Measurements from ENCODE around the gene RNF169.
A peak's percentile ranks its signal among the peaks of the same experiment; 100 is the strongest.

The RNF169 gene

DNA sequence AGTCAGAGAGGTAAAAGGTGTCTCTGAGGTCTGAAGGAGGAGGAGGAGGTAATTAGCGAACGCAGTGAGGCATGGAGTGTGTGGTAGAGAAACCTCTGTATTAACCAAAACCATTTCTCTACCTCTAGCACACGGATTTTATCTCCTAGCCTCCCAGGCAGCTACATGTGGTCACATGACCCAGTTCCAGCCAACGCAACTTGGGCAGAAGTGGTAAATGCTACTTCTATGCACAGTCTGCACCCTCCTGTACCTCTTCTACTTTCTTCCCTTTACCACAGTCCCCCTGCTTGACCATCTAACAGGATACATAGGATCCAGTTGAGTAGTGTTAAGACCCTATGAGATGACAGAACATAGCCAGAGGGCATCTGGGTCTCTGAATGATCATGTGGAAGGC lies 104.6 kb downstream of the RNF169 start:
- no peak overlapping the region for H3K4me3 ChIP-seq (replicated peaks in 1 of 2; ENCODE audit: low read depth in 2 of 2, low read length in 2 of 2)
- TF ChIP-seq, protein P1, sequence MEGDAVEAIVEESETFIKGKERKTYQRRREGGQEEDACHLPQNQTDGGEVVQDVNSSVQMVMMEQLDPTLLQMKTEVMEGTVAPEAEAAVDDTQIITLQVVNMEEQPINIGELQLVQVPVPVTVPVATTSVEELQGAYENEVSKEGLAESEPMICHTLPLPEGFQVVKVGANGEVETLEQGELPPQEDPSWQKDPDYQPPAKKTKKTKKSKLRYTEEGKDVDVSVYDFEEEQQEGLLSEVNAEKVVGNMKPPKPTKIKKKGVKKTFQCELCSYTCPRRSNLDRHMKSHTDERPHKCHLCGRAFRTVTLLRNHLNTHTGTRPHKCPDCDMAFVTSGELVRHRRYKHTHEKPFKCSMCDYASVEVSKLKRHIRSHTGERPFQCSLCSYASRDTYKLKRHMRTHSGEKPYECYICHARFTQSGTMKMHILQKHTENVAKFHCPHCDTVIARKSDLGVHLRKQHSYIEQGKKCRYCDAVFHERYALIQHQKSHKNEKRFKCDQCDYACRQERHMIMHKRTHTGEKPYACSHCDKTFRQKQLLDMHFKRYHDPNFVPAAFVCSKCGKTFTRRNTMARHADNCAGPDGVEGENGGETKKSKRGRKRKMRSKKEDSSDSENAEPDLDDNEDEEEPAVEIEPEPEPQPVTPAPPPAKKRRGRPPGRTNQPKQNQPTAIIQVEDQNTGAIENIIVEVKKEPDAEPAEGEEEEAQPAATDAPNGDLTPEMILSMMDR (IDR thresholded peaks at IDR 0.05; ENCODE audit: low read depth, low read length), result no peak
- DNase-seq (ENCODE audit: low read depth in 2 of 2), result no peak

DNA sequence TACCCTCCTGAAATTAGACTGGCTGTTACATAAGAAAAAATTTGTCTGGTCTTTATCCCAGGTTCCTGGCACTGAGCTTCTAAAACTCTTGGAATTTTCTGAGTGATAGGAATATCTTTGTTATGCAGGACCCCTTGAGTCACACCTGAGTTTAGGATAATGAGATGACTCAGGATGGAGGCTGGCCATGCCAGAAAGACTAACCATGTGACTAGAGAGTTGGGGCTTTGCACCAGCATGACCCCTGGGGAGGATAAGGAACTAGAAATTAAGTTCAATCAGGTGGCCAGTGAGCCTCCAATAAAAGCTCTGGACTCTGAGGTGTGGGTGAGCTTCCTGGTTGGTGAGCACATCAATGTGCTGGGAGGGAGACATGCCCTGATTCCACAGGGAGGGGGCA lies 112.1 kb downstream of the RNF169 start:
- H3K4me3 ChIP-seq (replicated peaks in 1 of 2; ENCODE audit: low read depth in 2 of 2, low read length in 2 of 2), result no peak overlapping the region
- TF ChIP-seq, protein P1 (IDR thresholded peaks at IDR 0.05; ENCODE audit: low read depth, low read length), result no peak
- DNase-seq (ENCODE audit: low read depth in 2 of 2), result no peak

DNA sequence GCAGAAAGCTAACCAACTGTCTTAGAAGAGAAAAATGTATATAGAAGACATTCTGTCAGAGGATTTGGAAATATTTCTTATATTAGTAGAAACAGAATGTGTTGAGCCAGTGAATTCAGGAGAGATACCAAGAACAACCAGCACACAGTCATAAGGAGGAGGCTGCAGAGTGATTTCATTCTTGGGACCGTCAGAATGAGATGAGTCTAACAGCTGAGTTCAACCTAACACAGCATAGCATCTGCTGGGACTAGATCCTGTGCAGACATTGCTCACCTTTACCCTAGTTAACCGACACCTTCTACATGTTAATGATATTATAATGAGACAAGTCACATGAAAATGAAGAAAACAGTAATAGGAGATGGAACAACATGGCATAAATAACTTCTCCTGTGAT lies 114.8 kb downstream of the RNF169 start:
- TF ChIP-seq, protein P1 (IDR thresholded peaks at IDR 0.05; ENCODE audit: low read depth, low read length), result no peak
- H3K4me3 ChIP-seq (replicated peaks in 1 of 2; ENCODE audit: low read depth in 2 of 2, low read length in 2 of 2), result no peak overlapping the region
- no peak for DNase-seq (ENCODE audit: low read depth in 2 of 2)

DNA sequence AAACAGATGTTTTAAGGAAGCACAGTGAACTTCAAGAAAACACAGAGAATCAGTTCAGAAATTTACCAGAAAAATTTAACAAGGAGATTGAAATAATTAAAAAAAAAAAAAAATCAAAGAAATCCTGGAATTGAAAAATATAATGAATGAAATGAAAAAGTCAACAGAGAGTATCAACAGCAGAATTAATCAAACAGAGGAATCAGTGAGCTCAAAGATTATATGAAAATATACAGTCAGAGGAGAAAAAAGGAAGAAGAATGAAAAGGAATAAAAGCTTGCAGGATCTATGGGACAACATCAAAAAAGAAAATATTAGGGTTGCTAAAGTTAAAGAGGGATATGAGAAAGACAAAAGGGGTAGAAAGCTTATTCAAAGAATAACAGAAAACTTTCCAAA lies 117.9 kb downstream of the RNF169 start:
- TF ChIP-seq, protein P1 (IDR thresholded peaks at IDR 0.05; ENCODE audit: low read depth, low read length), result no peak
- no peak overlapping the region for H3K4me3 ChIP-seq (replicated peaks in 1 of 2; ENCODE audit: low read depth in 2 of 2, low read length in 2 of 2)
- DNase-seq (ENCODE audit: low read depth in 2 of 2), result no peak

- TF ChIP-seq, protein P1 (IDR thresholded peaks at IDR 0.05; ENCODE audit: low read depth, low read length), result peak; percentile 56
- no peak overlapping the region for H3K4me3 ChIP-seq (replicated peaks in 1 of 2; ENCODE audit: low read depth in 2 of 2, low read length in 2 of 2)
- peak; percentile 69 to 81 for DNase-seq (ENCODE audit: low read depth in 2 of 2)
Observed at GRCh38 chr11:74870485-74870884, 121.8 kb downstream of the RNF169 start.

- no peak for DNase-seq (ENCODE audit: low read depth in 2 of 2)
- H3K4me3 ChIP-seq (replicated peaks in 1 of 2; ENCODE audit: low read depth in 2 of 2, low read length in 2 of 2), result no peak overlapping the region
- TF ChIP-seq, protein P1 (IDR thresholded peaks at IDR 0.05; ENCODE audit: low read depth, low read length), result no peak
Observed at GRCh38 chr11:74871037-74871436, 122.4 kb downstream of the RNF169 start.

DNA sequence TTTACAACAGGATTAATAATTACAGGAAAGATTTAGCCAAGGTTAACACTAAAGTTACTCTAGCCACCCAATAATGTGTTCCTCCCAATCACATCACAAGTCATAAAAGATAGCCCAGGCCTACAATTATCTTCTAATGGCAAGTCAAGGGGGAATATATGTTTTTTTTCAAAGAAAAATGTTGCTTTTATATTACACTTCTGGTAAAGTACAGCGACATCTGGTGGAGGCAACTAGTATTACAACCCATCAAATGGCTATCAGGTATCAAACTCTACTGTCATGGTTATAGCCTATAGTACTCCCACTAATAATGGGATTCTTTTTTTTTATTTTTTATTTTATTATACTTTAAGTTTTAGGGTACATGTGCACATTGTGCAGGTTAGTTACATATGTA lies 128.5 kb downstream of the RNF169 start:
- H3K4me3 ChIP-seq (replicated peaks in 1 of 2; ENCODE audit: low read depth in 2 of 2, low read length in 2 of 2), result no peak overlapping the region
- peak; percentile 10 to 56 for DNase-seq (ENCODE audit: low read depth in 2 of 2)
- TF ChIP-seq, protein P1 (IDR thresholded peaks at IDR 0.05; ENCODE audit: low read depth, low read length), result peak; percentile 64

Measured in cardiac fibroblast (primary cell).